A549 treated with Hydrocortisone at 1 μM for 4 hours (cell line): Measurements from ENCODE around the gene BCAS2. TPM values are rescaled to one million over a fixed set of nuclear protein-coding genes. Genes with fewer than 3 reads are reported as not detected.

Experiments used
- total RNA-seq: library from RNA; stranded (reverse); fragments of 200-300 nt; extraction: Qiagen RNA extraction; gene quantifications from 5 replicates; pipeline ENCODE4 v1.2.3, GENCODE V29; 2022

The BCAS2 gene
- total RNA-seq: 24.7 to 29.4 TPM (median 25.8 TPM) in 5 replicates

GRCh38 chr1:114581335-114582287, at the start of gene BCAS2:
BCAS2 (minus strand) TSS chr1:114581615; CDS start chr1:114581591, 24 bp downstream.

Other genes starting within 250 kb of the BCAS2 start
- 10.4 to 13.0 TPM (median 11.7 TPM) in 5 replicates for gene TRIM33, start 70.4 kb downstream of the BCAS2 start, total RNA-seq
- gene DENND2C, start 88.4 kb upstream of the BCAS2 start, total RNA-seq: 0.28 to 0.47 TPM (median 0.37 TPM) in 5 replicates
- gene AMPD1, start 113.9 kb upstream of the BCAS2 start, total RNA-seq: not detected in 5 replicates
- 25.1 to 39.0 TPM (median 28.8 TPM) in 5 replicates for gene NRAS, start 135.2 kb upstream of the BCAS2 start, total RNA-seq
- 116 to 177 TPM (median 130 TPM) in 5 replicates for gene CSDE1, start 176.4 kb upstream of the BCAS2 start, total RNA-seq
- 15.6 to 20.8 TPM (median 16.7 TPM) in 5 replicates for gene SIKE1, start 199.1 kb upstream of the BCAS2 start, total RNA-seq